Stimulated activated CD4-positive, alpha-beta T cell treated with anti-CD3 and anti-CD28 coated beads, Interleukin-2, amount 100 ng/mL, for 48 hours (primary cell): ENCODE measurements around the gene CCL2.
"Not testable (repeated sequence)": the region's sequence is repeated elsewhere in the genome, so short reads cannot be mapped to it uniquely, and the experiment has no call there.

ENCODE experiments used
- DNase-seq, 2 donors: peaks; one replicate each; pipeline ENCODE4 v3.0.0-alpha.2; 2020

Gene CCL2

DNA sequence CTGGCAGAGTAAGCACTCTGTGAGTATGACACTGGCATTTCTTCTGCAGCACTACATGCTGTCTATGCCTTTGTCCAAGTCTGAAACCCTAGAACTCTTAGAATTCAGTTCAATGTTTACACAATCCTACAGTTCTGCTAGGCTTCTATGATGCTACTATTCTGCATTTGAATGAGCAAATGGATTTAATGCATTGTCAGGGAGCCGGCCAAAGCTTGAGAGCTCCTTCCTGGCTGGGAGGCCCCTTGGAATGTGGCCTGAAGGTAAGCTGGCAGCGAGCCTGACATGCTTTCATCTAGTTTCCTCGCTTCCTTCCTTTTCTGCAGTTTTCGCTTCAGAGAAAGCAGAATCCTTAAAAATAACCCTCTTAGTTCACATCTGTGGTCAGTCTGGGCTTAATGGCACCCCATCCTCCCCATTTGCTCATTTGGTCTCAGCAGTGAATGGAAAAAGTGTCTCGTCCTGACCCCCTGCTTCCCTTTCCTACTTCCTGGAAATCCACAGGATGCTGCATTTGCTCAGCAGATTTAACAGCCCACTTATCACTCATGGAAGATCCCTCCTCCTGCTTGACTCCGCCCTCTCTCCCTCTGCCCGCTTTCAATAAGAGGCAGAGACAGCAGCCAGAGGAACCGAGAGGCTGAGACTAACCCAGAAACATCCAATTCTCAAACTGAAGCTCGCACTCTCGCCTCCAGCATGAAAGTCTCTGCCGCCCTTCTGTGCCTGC, at the start of gene CCL2:
TSS of gene CCL2 (plus strand) at position 635 of the 730 bp plus-strand sequence. CDS start at position 700, 65 bp downstream.
- no peak for DNase-seq

DNA sequence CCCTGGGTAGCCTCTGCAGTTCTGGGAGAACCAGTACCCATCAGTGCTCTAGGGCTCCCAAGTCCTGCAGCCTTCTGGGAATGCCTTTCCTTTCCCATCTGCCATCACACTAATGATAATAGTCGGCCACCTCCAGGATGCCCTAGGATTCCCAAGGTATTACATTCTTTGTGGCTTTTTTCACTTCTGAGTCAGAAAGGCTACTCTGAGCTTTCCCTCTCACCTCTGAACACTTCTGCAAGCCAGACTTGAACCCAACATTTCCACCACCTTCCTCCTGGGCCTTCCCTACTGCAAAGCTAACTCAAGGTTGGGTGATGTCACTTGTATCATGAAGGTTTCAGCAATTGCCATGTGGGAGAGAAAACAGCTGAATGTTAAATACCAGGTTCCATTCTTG, 49.7 kb upstream of the CCL2 start:
- DNase-seq, result no peak

- DNase-seq, result no peak
Observed at GRCh38 chr17:34206569-34206968, 48.5 kb upstream of the CCL2 start.

- no peak for DNase-seq
Observed at GRCh38 chr17:34207572-34207971, 47.5 kb upstream of the CCL2 start.

- DNase-seq, result no peak
Observed at GRCh38 chr17:34218748-34219147, 36.3 kb upstream of the CCL2 start.

DNA sequence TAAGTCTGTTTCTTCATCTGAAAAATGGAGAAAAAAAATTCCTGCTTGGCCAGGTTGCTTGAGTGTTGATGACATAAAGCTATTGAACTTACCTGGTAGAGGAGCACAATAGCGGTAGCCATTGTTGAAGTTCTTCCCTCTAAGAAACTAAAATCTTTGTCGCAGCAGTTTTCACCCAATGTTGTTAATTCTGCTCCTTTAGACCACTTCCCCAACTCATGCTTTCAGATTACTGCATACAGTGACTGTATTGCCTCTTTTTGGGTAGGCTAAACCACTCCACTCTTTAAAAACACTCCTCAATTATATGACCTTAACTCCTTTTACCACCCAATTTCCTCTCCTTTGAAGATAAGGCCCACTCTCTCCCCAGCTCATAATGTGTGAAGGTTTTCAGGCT, 35.7 kb upstream of the CCL2 start:
- DNase-seq, result no peak

GRCh38 chr17:34220045-34220751, 34.9 kb upstream of the CCL2 start:
- no peak for DNase-seq

- no peak for DNase-seq
Observed at GRCh38 chr17:34220752-34221395, 34.2 kb upstream of the CCL2 start.

GRCh38 chr17:34221411-34221810, 33.7 kb upstream of the CCL2 start:
- DNase-seq, result no peak

DNA sequence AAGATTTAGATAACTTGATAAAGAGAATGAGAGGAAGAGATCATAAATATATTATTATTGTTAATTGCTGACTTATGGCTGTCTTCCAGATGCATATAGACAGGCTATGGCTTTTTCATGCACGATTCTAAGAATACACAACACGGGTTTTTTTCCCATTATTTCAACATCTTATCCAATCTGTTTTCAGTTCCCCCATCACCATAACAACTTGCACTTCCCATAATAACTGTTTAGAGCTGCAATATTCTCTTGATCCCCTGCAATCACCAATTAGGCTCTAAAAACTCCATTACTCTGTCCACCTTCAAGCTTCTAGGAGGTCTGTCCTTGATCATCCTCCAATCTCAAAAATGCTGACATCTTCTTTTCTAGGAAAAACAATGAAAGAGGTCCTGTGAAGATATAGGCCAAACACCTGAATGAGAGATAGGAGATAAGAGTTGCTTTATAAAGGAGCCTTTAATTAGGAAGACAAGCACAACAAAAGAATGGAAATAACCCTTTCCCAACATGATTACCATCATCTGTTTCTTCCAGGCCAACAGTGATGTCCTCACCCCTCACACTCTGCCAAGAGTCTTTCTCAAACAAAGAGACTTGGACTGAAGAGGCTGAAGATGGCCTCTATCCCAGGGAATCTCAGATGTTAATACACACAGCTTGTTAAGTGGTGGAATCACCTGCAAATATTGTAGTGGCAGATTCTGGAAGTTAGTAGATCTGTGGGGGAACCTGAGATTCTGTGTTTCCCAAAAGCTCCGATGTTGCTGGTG, 32.2 kb upstream of the CCL2 start:
- DNase-seq, result no peak

- no peak for DNase-seq
Observed at GRCh38 chr17:34225046-34225445, 30.0 kb upstream of the CCL2 start.

GRCh38 chr17:34226011-34226743, 28.9 kb upstream of the CCL2 start:
- no peak for DNase-seq

DNA sequence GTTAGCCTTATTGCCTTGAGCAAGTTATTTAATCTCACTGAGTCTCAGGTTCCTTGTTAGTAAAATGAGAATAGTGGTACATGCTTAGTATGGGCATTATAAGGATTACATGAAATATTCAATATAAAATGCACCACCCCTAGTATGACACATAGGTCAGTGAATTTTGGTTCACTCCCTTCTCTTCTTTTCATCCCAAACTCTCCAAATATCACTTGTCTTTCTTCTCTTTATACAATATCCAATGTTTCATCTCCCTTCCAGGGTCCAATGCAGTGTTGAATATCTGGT, 28.4 kb upstream of the CCL2 start:
- no peak for DNase-seq

GRCh38 chr17:34227293-34227692, 27.8 kb upstream of the CCL2 start:
- DNase-seq, result not testable (repeated sequence)

DNA sequence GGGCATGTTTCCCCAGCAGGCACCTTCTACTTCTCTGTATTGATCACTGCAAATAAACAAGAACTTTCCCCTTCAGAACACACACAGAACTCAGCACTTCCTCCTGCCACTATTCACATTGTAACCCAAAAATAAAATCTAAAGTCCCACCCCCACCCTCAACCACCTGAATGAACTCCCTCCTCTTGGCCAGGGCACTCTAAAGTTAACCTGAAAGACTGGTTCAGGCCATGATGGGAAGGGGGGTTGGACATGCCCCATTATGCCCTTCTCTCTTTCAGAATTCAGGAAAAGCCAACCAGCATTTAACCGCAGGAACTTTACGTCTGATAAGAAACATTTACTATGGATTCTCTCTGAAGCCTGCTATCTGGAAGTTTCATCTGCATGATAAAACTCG, 27.4 kb upstream of the CCL2 start:
- DNase-seq, result no peak

GRCh38 chr17:34228781-34229180, 26.3 kb upstream of the CCL2 start:
- DNase-seq, result no peak

GRCh38 chr17:34230342-34230741, 24.7 kb upstream of the CCL2 start:
- no peak for DNase-seq

- DNase-seq, result no peak
Observed at GRCh38 chr17:34234616-34235015, 20.5 kb upstream of the CCL2 start.

DNA sequence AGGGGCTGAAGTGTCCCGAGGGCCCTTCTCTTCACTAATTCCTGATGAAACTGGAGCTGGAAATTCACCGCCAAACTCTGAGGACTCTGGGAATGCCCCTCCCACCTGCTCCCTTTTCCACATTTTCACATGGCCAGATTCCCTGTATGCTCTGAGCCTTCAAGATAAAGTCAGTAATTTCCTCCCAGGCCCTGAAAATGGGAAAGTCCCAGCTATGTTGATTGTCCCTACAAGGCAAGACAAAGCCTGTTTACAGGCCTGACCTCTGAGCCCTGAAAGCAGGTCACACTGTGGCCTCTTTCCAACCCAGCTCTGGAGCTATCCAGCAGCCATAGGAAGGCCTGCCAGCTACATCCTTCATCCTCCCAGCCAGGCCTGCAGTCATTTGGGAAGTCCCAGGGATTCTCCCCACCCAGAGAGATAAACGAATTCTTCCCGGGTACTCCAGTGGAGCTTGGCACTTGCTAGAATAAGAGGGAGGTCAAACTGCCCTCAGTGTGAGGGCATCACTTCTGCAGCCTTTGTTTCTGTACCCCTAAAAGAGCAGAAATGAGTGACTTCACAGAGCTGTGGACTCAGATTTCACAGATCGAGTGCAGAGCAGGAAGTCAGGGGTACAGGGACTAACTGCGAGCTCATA, 19.6 kb upstream of the CCL2 start:
- DNase-seq, result no peak

DNA sequence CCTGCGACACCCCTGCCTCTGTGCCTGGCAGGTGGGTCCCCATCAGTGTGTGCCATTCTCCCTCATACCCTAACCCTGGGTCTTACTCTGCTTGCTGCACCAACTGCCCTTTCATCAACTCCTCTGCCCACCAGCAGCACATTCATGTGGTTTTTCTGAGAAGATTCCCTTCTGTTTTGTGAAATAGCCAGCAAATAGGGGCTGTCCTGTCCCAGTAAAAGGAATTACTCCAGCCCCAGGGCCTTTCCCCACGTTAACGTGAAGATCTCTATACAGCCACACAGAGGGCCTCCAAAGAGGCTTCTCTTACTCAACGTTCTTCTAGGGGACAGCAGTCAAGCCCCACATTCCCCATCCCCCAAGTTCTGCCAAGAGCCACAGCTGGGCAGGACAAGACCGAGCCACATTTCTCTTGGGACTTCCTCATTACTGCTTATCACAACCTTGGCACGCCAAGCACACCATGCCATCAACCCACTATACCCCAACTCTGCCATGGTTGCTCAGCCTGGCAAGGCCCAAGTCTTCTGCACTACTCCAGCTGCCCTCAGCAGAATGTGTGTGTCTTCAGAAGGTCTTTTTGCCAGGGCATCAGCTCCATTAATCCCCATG, 18.7 kb upstream of the CCL2 start:
- no peak for DNase-seq

DNA sequence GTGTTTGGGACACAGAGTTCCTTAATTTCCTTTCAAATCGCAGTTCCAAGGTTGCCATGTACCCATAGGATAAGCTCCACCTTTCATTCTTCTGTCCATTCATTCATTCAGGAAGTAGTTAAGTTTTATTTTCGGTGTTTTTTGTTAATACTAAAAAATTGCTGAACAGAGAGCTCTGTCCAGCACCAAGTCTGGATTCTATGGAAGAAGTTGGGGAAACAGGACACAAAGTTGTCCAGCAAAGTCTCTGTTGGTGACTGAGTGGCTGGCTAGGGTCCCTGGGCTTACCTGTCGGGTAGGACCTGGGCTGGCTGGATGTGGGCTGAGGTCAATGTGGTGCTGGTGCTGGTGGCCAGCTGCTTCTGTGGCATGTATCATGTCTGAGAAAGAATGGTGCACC, 17.6 kb upstream of the CCL2 start:
- DNase-seq, result no peak

- DNase-seq, result no peak
Observed at GRCh38 chr17:34241062-34241461, 14.0 kb upstream of the CCL2 start.
